ENCODE data around the gene ACTR6.

DNA sequence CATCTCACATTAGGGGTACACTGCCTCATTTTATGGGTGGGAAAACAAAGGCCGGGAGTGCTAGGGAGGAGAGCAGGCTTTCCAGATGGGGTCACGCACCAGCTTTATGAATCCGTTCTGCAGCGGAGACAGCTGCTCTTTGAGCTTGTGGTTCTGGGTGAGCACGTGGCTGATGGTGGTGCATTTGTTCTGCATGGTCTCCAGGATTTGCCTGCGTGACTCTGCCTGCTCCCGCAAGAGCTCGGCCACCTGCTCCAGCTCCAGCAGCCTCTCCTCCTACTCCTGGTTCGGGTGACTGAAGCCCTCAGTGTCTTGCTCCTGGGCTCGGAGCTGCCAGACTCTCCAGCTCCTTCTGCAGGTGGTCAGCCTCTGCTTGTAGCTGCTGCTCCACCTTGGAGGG lies 34.4 kb upstream of the ACTR6 start:
- TF ChIP-seq, protein P1, sequence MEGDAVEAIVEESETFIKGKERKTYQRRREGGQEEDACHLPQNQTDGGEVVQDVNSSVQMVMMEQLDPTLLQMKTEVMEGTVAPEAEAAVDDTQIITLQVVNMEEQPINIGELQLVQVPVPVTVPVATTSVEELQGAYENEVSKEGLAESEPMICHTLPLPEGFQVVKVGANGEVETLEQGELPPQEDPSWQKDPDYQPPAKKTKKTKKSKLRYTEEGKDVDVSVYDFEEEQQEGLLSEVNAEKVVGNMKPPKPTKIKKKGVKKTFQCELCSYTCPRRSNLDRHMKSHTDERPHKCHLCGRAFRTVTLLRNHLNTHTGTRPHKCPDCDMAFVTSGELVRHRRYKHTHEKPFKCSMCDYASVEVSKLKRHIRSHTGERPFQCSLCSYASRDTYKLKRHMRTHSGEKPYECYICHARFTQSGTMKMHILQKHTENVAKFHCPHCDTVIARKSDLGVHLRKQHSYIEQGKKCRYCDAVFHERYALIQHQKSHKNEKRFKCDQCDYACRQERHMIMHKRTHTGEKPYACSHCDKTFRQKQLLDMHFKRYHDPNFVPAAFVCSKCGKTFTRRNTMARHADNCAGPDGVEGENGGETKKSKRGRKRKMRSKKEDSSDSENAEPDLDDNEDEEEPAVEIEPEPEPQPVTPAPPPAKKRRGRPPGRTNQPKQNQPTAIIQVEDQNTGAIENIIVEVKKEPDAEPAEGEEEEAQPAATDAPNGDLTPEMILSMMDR (IDR thresholded peaks at IDR 0.05), result no peak
- no peak for TF ChIP-seq POLR2A (IDR thresholded peaks at IDR 0.05)

Data from Peyer's patch (tissue), 4 donors.